GM19463 (cell line): ENCODE results near the gene CLDN1.
"Not testable (repeated sequence)": the region's sequence is repeated elsewhere in the genome, so short reads cannot be mapped to it uniquely, and the experiment has no call there.

Source experiments
- ATAC-seq: cut with Tn5 transposase; IDR thresholded peaks from one replicate; pipeline ENCODE4 v1.9.1; 2021; ENCODE audit warnings: mild to moderate bottlenecking, moderate library complexity; ENCODE audit not compliant: unreplicated experiment

Gene CLDN1

GRCh38 chr3:190294030-190294429 lies 28.2 kb downstream of the CLDN1 start:
- ATAC-seq: no peak

DNA sequence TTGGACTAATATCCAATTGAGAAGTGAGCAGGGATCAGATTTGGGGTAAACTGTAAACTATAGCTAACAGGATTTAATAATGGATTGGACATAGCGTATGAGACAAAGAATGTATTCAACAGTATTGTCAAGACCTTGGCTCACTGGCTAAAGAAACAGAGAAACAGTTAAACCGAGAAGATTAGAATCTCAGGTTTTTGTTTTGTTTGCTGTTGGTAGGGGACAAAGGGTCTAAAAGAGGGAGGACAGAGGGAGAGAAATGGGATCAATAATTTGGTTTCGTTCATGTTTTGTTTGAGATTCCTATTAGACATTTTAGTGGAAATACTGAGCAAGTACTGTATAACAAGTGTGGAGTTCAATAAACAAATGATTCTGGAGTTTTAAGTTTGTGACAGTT lies 28.6 kb downstream of the CLDN1 start:
- no peak for ATAC-seq

- no peak for ATAC-seq
Measured at GRCh38 chr3:190291994-190292584, 30.2 kb downstream of the CLDN1 start.

DNA sequence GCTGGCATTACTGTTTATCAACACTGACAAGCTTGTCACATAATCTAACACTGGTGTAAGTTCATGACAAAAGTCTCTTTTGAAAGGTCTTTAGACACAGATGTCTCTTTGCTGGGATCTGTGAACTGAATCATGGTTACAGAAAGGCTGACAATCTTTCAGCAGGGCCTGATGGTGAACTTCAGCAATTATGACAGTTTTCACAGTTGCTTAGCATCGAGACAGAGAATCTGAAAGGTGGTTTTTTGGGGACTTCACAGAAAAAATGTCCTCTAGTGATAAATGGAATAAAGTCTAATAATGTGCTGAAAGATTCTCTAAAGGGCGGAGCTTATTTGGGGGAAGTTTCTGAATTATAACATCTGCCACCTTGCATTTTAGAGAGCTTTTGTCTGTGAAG lies 32.3 kb downstream of the CLDN1 start:
- no peak for ATAC-seq

- ATAC-seq: no peak
Measured at GRCh38 chr3:190288836-190289235, 33.4 kb downstream of the CLDN1 start.

- no peak for ATAC-seq
Measured at GRCh38 chr3:190286014-190286413, 36.2 kb downstream of the CLDN1 start.

DNA sequence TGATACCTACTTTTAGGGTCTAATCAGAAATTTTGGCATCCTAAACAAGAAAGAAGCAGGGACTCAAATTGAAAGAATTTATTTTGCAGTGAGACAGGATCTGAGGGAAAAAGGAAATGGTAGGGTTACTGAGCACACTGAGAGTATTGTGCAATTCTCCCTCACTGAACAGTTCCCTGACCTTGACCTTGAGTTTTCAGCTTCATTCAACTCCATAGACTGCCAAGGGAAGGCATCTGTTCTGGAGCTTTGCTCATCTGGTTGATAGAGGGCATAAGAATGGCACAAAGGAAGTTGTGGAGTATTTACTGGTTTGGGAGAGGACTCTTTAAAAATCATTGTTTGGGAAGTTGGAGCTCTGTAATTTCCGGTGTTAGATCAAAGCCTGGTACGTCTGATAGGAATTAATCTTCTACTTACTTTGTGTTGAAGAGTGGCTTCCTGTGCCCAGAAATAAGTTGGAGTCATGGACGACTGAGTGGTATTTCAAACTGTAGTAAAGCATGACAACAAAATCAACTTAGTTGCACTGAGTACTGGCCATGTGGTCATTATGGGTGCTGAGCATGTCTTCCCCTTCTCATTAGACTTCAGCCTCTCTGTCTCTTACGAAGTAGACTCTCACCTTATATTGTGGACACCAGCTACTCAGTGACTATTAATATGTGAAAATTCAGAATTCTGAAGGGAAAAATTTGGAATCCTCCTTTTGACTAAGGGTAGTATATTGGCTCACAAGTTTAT lies 40.8 kb downstream of the CLDN1 start:
- ATAC-seq: no peak

- no peak for ATAC-seq
Measured at GRCh38 chr3:190279690-190280089, 42.6 kb downstream of the CLDN1 start.

DNA sequence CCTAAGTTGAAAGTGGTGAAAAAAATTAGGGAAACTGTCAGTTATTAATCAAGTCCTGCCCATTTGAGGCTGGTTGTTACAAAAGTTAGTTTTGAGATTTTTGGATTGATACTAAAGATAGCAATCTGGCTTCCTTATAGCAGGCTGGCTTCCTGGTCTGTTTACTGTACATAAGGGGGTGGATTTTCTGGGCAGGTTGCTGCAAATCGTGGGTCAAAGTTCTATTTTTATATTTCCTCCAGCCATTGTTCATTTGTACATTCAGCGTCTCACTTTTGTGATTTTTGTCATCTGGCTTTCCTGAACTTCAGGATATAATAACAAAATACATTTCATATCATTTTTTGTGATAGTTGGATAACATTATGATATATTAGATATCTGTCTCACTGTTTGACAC lies 49.5 kb downstream of the CLDN1 start:
- ATAC-seq: no peak

DNA sequence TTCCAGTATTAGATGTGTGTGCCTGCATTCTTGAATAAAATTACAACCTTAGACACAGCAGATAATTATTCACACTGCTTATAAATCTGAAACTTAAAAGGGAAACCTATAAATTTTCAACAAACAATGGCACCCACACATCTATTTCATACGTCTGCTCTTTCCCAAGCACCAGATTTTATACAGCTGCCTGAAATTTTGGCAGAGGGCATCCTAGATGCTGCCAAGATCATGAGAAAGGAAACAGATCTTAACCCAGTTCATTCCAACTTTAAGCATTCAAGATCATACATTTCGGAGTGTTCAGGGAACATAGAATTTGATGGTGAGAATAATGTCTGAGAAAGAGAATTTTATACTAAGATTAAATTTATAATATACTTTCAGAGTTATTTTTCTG lies 53.1 kb downstream of the CLDN1 start:
- no peak for ATAC-seq

DNA sequence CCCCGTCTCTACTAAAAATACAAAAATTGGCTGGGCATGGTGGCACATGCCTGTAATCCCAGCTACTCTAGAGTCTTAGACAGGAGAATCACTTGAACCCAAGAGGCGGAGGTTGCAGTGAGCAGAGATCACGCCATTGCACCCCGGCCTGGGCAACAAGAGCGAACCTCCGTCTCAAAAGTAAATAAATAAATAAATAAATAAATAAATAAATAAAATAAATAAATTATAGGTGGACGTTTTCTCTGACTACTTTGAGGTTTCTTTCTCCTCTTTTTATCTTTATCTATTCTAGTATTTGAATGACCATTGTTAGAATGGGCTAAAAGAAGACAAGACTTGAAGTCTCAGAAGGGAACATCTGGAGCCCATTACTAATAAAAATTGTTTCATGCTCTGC lies 54.8 kb downstream of the CLDN1 start:
- ATAC-seq: not testable (repeated sequence)

DNA sequence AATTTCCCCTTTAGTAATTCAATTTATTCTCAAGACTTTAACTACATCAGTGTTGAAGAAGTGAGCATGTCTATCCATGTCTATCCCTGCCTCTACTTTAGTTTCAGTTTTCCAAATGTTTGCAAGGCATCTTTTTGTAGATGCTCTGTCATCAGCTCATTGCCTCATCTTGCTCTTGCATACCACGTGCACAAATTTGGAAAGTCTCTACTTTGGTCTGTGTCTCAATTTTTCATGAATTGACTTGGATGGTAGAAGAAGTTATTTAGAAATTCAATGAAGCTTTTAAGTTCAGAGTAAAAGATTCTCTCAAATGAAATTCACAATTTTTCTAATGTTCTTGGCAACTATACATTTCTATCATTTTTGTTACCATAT lies 55.3 kb downstream of the CLDN1 start:
- no peak for ATAC-seq

DNA sequence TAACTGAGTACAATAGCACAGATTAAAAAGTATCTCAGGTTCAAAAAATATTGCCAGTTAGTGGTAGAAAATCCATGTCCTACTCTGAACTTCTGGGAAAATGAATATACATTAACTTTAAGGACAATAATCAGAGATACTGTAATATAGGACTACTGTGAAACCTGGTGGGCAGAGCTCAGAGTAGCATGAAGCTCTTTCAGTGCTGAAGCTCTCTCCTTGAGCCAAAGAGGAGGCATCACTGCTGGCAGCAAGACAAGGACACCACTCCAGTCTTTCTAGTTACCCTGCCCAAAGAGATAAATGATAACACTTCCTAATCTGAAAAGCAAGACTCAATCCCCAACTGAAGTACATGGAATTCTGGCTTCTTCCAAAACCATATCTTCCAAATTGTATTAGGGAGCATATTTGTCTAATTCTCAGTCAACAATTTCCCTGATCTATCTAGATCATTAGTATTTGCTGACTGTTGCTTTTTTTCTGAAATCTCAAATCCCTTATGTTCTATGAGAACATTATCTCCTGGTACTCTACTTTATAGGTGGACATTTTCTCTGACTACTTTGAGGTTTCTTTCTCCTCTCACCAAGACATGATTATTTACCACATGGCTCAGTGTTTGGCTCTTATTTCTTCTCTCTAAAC lies 55.9 kb downstream of the CLDN1 start:
- no peak for ATAC-seq

DNA sequence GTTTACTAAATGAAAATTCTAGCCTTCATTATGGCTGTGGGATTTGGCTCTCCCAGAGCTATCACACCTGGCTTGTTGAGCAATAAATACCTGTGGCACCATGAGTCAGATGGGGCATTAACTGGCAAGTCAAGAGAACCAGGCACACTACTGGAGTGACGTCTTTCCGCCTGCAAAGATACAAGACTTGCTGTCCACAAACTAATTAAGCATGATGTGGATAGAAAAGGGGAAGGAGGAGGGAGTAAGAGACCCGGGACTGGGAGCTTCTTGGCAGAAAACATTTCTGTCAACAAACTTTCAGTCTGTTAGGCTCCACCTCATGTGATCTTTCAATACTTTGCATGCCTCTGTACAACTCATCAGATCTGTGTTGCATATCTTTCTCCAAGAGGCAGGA lies 56.5 kb downstream of the CLDN1 start:
- no peak for ATAC-seq

- no peak for ATAC-seq
Measured at GRCh38 chr3:190265126-190265525, 57.1 kb downstream of the CLDN1 start.

DNA sequence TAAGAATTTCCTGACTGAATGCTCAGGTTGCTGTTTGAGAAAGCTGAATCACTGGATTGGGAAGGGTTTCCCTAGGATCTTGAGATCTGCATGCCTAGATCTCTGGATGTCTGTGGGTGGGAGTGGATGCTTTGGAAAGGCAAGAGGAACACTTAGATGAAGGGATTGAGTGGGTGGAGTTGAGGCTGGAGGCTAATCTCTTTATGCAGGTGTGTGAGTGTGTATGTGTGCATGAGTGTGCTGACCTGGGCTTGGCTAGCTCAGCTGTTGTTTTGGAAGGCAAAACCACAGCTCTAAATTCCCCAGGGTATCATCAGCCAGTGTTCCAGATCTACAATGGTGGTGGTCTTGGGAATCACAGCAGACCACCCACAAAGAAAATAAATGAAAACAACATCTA lies 60.5 kb downstream of the CLDN1 start:
- no peak for ATAC-seq

DNA sequence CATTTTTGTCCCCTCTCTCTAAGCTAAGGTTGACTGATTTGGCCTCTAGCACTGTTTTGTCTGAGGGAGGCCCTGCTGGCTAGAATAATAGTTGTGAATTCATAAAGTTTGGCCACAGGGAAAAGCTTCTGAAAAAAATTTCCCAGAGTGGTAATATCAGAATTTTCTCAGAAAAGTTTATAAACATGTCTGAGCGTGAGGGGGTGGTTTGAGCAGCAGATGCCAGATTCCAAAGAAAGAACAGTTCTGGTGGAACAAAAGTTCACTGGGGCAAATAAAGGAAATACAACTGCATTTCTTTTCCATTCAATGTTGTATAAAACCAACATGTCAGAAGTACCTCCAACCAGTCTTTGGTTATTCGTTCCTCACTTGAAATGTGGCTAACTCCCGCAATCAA lies 61.2 kb downstream of the CLDN1 start:
- no peak for ATAC-seq

- no peak for ATAC-seq
Measured at GRCh38 chr3:190260301-190260700, 61.9 kb downstream of the CLDN1 start.

GRCh38 chr3:190258634-190259033 lies 63.6 kb downstream of the CLDN1 start:
- no peak for ATAC-seq
